ENCODE results near the gene MRPL28. TPM values are rescaled to one million over a fixed set of nuclear protein-coding genes. Genes with fewer than 3 reads are reported as not detected.
"Not testable (repeated sequence)": the region's sequence is repeated elsewhere in the genome, so short reads cannot be mapped to it uniquely, and the experiment has no call there.

The MRPL28 gene
- total RNA-seq, 3 donors from 2014 or later: 67.0 to 78.7 (median 69.0) TPM

- Histone ChIP-seq H3K4me1 (no peaks in the 10 kb centered on the region), H3K9me3 (no peaks in the 10 kb centered on the region), H3K27me3 (no peaks in the 10 kb centered on the region), H3K4me3 (no peak overlapping the region), H3K27ac (no peak overlapping the region), H3K36me3 (no peaks in the 10 kb centered on the region)
- TF ChIP-seq POLR2A (IDR thresholded peaks at IDR 0.05): no peak
- no peak for TF ChIP-seq CTCF (IDR thresholded peaks at IDR 0.05)
- TF ChIP-seq POLR2AphosphoS5 (IDR thresholded peaks at IDR 0.05): no peak
- no peak for DNase-seq (ENCODE audit: low spot score in 2 of 2)
- intact Hi-C loops (cut with DNase I; ENCODE audit: low total_unique reads): no loop called here
Measured at GRCh38 chr16:337975-338575, 32.3 kb downstream of the MRPL28 start.

GRCh38 chr16:337437-337836 lies 32.9 kb downstream of the MRPL28 start:
- Histone ChIP-seq H3K36me3 (no peaks in the 10 kb centered on the region), H3K27ac (no peak overlapping the region), H3K9me3 (no peaks in the 10 kb centered on the region), H3K4me3 (no peak overlapping the region), H3K27me3 (no peaks in the 10 kb centered on the region), H3K4me1 (no peaks in the 10 kb centered on the region)
- TF ChIP-seq CTCF (IDR thresholded peaks at IDR 0.05) (no peak), POLR2AphosphoS5 (IDR thresholded peaks at IDR 0.05) (no peak), POLR2A (IDR thresholded peaks at IDR 0.05) (no peak)
- DNase-seq (ENCODE audit: low spot score in 2 of 2): no peak
- intact Hi-C loops (cut with DNase I; ENCODE audit: low total_unique reads): no loop called here

- no peak overlapping the region for H3K27ac ChIP-seq
- H3K27me3 ChIP-seq: no peaks in the 10 kb centered on the region
- intact Hi-C loops (cut with DNase I; ENCODE audit: low total_unique reads): no loop called here
- H3K4me3 ChIP-seq: no peak overlapping the region
- H3K9me3 ChIP-seq: no peaks in the 10 kb centered on the region
- DNase-seq (ENCODE audit: low spot score in 2 of 2): no peak
- H3K4me1 ChIP-seq: no peaks in the 10 kb centered on the region
- H3K36me3 ChIP-seq: no peaks in the 10 kb centered on the region
- TF ChIP-seq CTCF (IDR thresholded peaks at IDR 0.05) (no peak), POLR2AphosphoS5 (IDR thresholded peaks at IDR 0.05) (no peak), POLR2A (IDR thresholded peaks at IDR 0.05) (no peak)
Measured at GRCh38 chr16:336269-336668, 34.1 kb downstream of the MRPL28 start.

GRCh38 chr16:334861-335632 lies 35.3 kb downstream of the MRPL28 start:
- H3K27ac ChIP-seq; H3K4me1 ChIP-seq; H3K4me3 ChIP-seq; DNase-seq (ENCODE audit: low spot score in 2 of 2); H3K9me3 ChIP-seq; intact Hi-C loops (cut with DNase I; ENCODE audit: low total_unique reads); H3K27me3 ChIP-seq; H3K36me3 ChIP-seq: not testable (repeated sequence)

- H3K9me3 ChIP-seq; H3K36me3 ChIP-seq; H3K4me3 ChIP-seq; H3K4me1 ChIP-seq; intact Hi-C loops (cut with DNase I; ENCODE audit: low total_unique reads); DNase-seq (ENCODE audit: low spot score in 2 of 2); H3K27me3 ChIP-seq; H3K27ac ChIP-seq: not testable (repeated sequence)
Measured at GRCh38 chr16:334164-334832, 36.0 kb downstream of the MRPL28 start.
